CD14-positive monocyte (primary cell): Measurements from ENCODE around the gene NFKBIZ. TPM values are rescaled to one million over a fixed set of nuclear protein-coding genes. Genes with fewer than 3 reads are reported as not detected.

Source experiments
- DNase-seq, 3 donors: peaks; one replicate each; pipeline ENCODE4 v3.0.0-alpha.2; 2011 to 2022
- H2AFZ ChIP-seq: 2 replicates; pipeline ENCODE4 v1.6.0; 2012; ENCODE audit warnings: mild to moderate bottlenecking, low read depth, low read length, inconsistent platforms; ENCODE audit not compliant: insufficient read depth, poor library complexity, severe bottlenecking
- H3K27ac ChIP-seq, 2 donors: 1 replicate in 1 of 2; 2 replicates in 1 of 2; pipeline ENCODE4 v1.5.1; 2012 to 2013; ENCODE audit warnings: low read length in 2 of 2, control low read depth in 1 of 2, inconsistent platforms in 1 of 2, low read depth in 1 of 2, mild to moderate bottlenecking in 1 of 2
- H3K27me3 ChIP-seq, 2 donors: one replicate each; pipeline versions ENCODE4 v1.6.0 to v1.6.1; 2011 to 2013; ENCODE audit warnings: low read length in 2 of 2; ENCODE audit not compliant: control insufficient read depth in 2 of 2, insufficient read depth in 2 of 2
- H3K36me3 ChIP-seq, 2 donors: replicated peaks in 1 of 2; 1 replicate in 1 of 2; 2 replicates in 1 of 2; pipeline versions ENCODE4 v1.5.1 to v1.6.1; 2012 to 2013; ENCODE audit warnings: low read length in 2 of 2, control low read depth in 1 of 2, inconsistent platforms in 1 of 2, mild to moderate bottlenecking in 1 of 2; ENCODE audit not compliant: insufficient read depth in 2 of 2, control insufficient read depth in 1 of 2
- H3K4me1 ChIP-seq, 2 donors: 1 replicate in 1 of 2; 2 replicates in 1 of 2; pipeline versions ENCODE4 v1.5.1 to v1.6.1; 2012 to 2013; ENCODE audit warnings: low read length in 2 of 2, control low read depth in 1 of 2, inconsistent platforms in 1 of 2, mild to moderate bottlenecking in 1 of 2, moderate library complexity in 1 of 2; ENCODE audit not compliant: insufficient read depth in 2 of 2, control insufficient read depth in 1 of 2
- H3K4me2 ChIP-seq: replicated peaks from 2 replicates; pipeline ENCODE3; 2012; ENCODE audit warnings: low read length, moderate library complexity, mild to moderate bottlenecking; ENCODE audit not compliant: poor library complexity, severe bottlenecking; ENCODE audit errors: extremely low read depth
- H3K4me3 ChIP-seq, 3 experiments: fragments of 200-600 bp in 1 of 3; sonication (generic) in 1 of 3; replicated peaks in 1 of 3; 1 replicate in 2 of 3; 2 replicates in 1 of 3; pipeline ENCODE4 v1.5.1; 2011 to 2013; ENCODE audit warnings: low read length in 3 of 3, mild to moderate bottlenecking in 3 of 3, control low read depth in 2 of 3, low read depth in 2 of 3, inconsistent platforms in 1 of 3, moderate library complexity in 1 of 3
- H3K79me2 ChIP-seq: 2 replicates; pipeline ENCODE4 v1.6.0; 2012; ENCODE audit warnings: mild to moderate bottlenecking, control low read depth, inconsistent platforms, low read length, moderate library complexity; ENCODE audit not compliant: insufficient read depth
- H3K9ac ChIP-seq: 2 replicates; pipeline ENCODE4 v1.6.0; 2017; ENCODE audit warnings: low read length, mild to moderate bottlenecking; ENCODE audit not compliant: insufficient read depth, poor library complexity, severe bottlenecking
- H3K9me3 ChIP-seq, 2 donors: replicated peaks in 1 of 2; 1 replicate in 1 of 2; 2 replicates in 1 of 2; pipeline versions ENCODE4 v1.5.1 to v1.6.1; 2012 to 2013; ENCODE audit warnings: low read length in 2 of 2, control low read depth in 1 of 2; ENCODE audit not compliant: control insufficient read depth in 1 of 2, insufficient read depth in 1 of 2
- H4K20me1 ChIP-seq: 2 replicates; pipeline ENCODE4 v1.6.0; 2012; ENCODE audit warnings: mild to moderate bottlenecking, low read length, control low read depth, moderate library complexity; ENCODE audit not compliant: insufficient read depth
- H3K27ac Mint-ChIP-seq, 7 donors: one replicate each; pipeline ENCODE4 v1.8.0; 2020; ENCODE audit warnings: mild to moderate bottlenecking in 7 of 7, mixed read lengths in 7 of 7, moderate library complexity in 6 of 7, inconsistent platforms in 2 of 7
- H3K27me3 Mint-ChIP-seq, 3 donors: one replicate each; pipeline ENCODE4 v1.8.0; 2021 to 2022; ENCODE audit warnings: low read depth in 3 of 3, mild to moderate bottlenecking in 3 of 3, mixed read lengths in 3 of 3, moderate library complexity in 3 of 3, inconsistent platforms in 1 of 3
- H3K36me3 Mint-ChIP-seq, 2 donors: one replicate each; pipeline ENCODE4 v1.8.0; 2020; ENCODE audit warnings: mixed read lengths in 2 of 2, inconsistent platforms in 1 of 2, mild to moderate bottlenecking in 1 of 2
- H3K4me1 Mint-ChIP-seq: one replicate; pipeline ENCODE4 v1.8.0; 2020; ENCODE audit warnings: mild to moderate bottlenecking, mixed read lengths
- H3K4me3 Mint-ChIP-seq, 2 donors: one replicate each; pipeline ENCODE4 v1.8.0; 2020; ENCODE audit warnings: mild to moderate bottlenecking in 2 of 2, mixed read lengths in 2 of 2, moderate library complexity in 1 of 2
- H3K9me3 Mint-ChIP-seq, 7 donors: one replicate each; pipeline ENCODE4 v1.8.0; 2020 to 2022; ENCODE audit warnings: mixed read lengths in 7 of 7, mild to moderate bottlenecking in 6 of 7, moderate library complexity in 6 of 7, inconsistent platforms in 2 of 7
- CTCF ChIP-seq: fragments of 200-600 bp; IDR thresholded peaks from one replicate; pipeline ENCODE4 v1.8.0; 2022; ENCODE audit warnings: antibody characterized with exemption, mild to moderate bottlenecking
- WGBS: methylation state at CpG from one replicate; pipeline ENCODE4 v1.1.5; 2013; ENCODE audit warnings: missing lambda C conversion rate; ENCODE audit not compliant: insufficient coverage; 5-methylcytosine and 5-hydroxymethylcytosine counted together
- intact Hi-C, 2 donors: fragments of 100-400 bp; cut with micrococcal nuclease; formaldehyde crosslinking; loops; one replicate each; pipeline versions ENCODE4 v1.15.0 to v1.15.1; 2023
- polyA plus RNA-seq, 3 donors: library from polyadenylated mRNA; depleted of rRNA in 1 of 3; unstranded in 2 of 3; stranded (reverse) in 1 of 3; fragments of 300-500 nt in 2 of 3; fragments of >200 nt in 1 of 3; fragmentation: Illumina TruSeq in 2 of 3; gene quantifications; 1 replicate in 2 of 3; 2 replicates in 1 of 3; pipeline ENCODE4 v1.2.3, GENCODE V29; 2012 to 2021

Gene NFKBIZ
- polyA plus RNA-seq, 3 donors: 71.0 to 592 (median 84.9) TPM

- H3K27ac Mint-ChIP-seq: peak overlapping the region in 1 of 7 donors; percentile 32
- H3K9me3 Mint-ChIP-seq: peaks cover 2 to 13% (median 8%) of the 10 kb centered on the region in 7 donors
- peak overlapping the region in 1 of 2 donors; percentile 27 for H3K27ac ChIP-seq
- H3K9me3 ChIP-seq: no peaks in the 10 kb centered on the region
- intact Hi-C loops: loop anchor here in 1 of 2 donors (10.0 kb wide), 1 partner anchor 144 kb away; no protein-coding TSS in a partner anchor
- no peak for TF ChIP-seq CTCF
- peaks cover 0 to 5% of the 10 kb centered on the region in 2 donors for H3K36me3 Mint-ChIP-seq
- no peak overlapping the region for H2AFZ ChIP-seq
- H4K20me1 ChIP-seq: no peaks in the 10 kb centered on the region
- no peaks in the 10 kb centered on the region for H3K36me3 ChIP-seq
- peaks cover 27 to 35% of the 10 kb centered on the region in 2 donors for H3K4me1 ChIP-seq
- H3K27me3 ChIP-seq: no peaks in the 10 kb centered on the region
- H3K4me3 Mint-ChIP-seq: no peak overlapping the region
- H3K4me3 ChIP-seq: no peak overlapping the region
- no peaks in the 10 kb centered on the region for H3K27me3 Mint-ChIP-seq
- no peak overlapping the region for H3K4me2 ChIP-seq
- H3K4me1 Mint-ChIP-seq: peaks cover 39% of the 10 kb centered on the region
- DNase-seq: peak in 1 of 3 donors; percentile 73
- no peaks in the 10 kb centered on the region for H3K79me2 ChIP-seq
- no peak overlapping the region for H3K9ac ChIP-seq
Observed at GRCh38 chr3:101890716-101891115, 41.4 kb downstream of the NFKBIZ start.

GRCh38 chr3:101892648-101893047, 43.3 kb downstream of the NFKBIZ start:
- WGBS: no CpG with 5 or more reads among the region's 1 CpG
- Mint-ChIP-seq H3K4me1 (peaks cover 30% of the 10 kb centered on the region), H3K4me3 (no peak overlapping the region), H3K27me3 (no peaks in the 10 kb centered on the region), H3K9me3 (peaks cover 3 to 14% (median 9%) of the 10 kb centered on the region in 7 donors), H3K36me3 (peaks cover 0 to 5% of the 10 kb centered on the region in 2 donors), H3K27ac (no peak overlapping the region)
- Histone ChIP-seq H3K9ac (no peak overlapping the region), H4K20me1 (no peaks in the 10 kb centered on the region), H3K36me3 (no peaks in the 10 kb centered on the region), H3K9me3 (peaks cover 0 to 3% of the 10 kb centered on the region in 2 donors), H3K4me2 (no peak overlapping the region), H3K79me2 (no peaks in the 10 kb centered on the region), H3K27me3 (no peaks in the 10 kb centered on the region), H2AFZ (no peak overlapping the region), H3K4me1 (peaks cover 20 to 30% of the 10 kb centered on the region in 2 donors), H3K27ac (no peak overlapping the region), H3K4me3 (no peak overlapping the region)
- intact Hi-C loops: loop anchor here in 1 of 2 donors (10.0 kb wide), 1 partner anchor 142 kb away; no protein-coding TSS in a partner anchor
- no peak for TF ChIP-seq CTCF
- no peak for DNase-seq
